OCI-LY3 (cell line): ENCODE results near the gene TRIO.

ENCODE experiments used
- H2AFZ ChIP-seq: fragments of 200-600, 300-600 bp; shearing (Covaris generic); 2 replicates; pipeline ENCODE4 v1.6.0; 2014; ENCODE audit warnings: antibody characterized with exemption, low read depth, low read length
- H3K27ac ChIP-seq: fragments of 200-600, 300-600 bp; sonication (generic); 2 replicates; pipeline ENCODE4 v1.5.1; 2014; ENCODE audit warnings: mild to moderate bottlenecking, low read length, moderate library complexity, mixed read lengths
- H3K27me3 ChIP-seq: fragments of 200-600, 300-600 bp; sonication (generic); 2 replicates; pipeline ENCODE4 v1.6.1; 2014; ENCODE audit warnings: low read depth, low read length, mixed read lengths
- H3K36me3 ChIP-seq: fragments of 200-600, 300-600 bp; sonication (generic); replicated peaks from 2 replicates; pipeline ENCODE3; 2014; ENCODE audit warnings: low read depth, low read length, mixed read lengths
- H3K4me1 ChIP-seq: fragments of 300-600, 200-600 bp; sonication (generic); 2 replicates; pipeline ENCODE4 v1.6.1; 2014; ENCODE audit warnings: low read length, mixed read lengths
- H3K4me2 ChIP-seq: fragments of 200-600, 300-600 bp; sonication (generic); 2 replicates; pipeline ENCODE4 v1.6.1; 2014; ENCODE audit warnings: low read length, mixed read lengths
- H3K4me3 ChIP-seq: fragments of 300-600, 200-600 bp; sonication (generic); 2 replicates; pipeline ENCODE4 v1.5.1; 2014; ENCODE audit warnings: antibody characterized with exemption, mild to moderate bottlenecking, low read length, moderate library complexity
- H3K79me2 ChIP-seq: fragments of 300-600, 200-600 bp; shearing (Covaris generic); 2 replicates; pipeline ENCODE4 v1.6.1; 2014; ENCODE audit warnings: mild to moderate bottlenecking, low read length, mixed read lengths
- H3K9ac ChIP-seq: fragments of 300-600, 200-600 bp; shearing (Covaris generic); 2 replicates; pipeline ENCODE4 v1.6.0; 2014; ENCODE audit warnings: mild to moderate bottlenecking, low read length, moderate library complexity
- H3K9me3 ChIP-seq: fragments of 200-600, 300-600 bp; shearing (Covaris generic); 2 replicates; pipeline ENCODE4 v1.6.1; 2014; ENCODE audit warnings: low read length, mixed read lengths; ENCODE audit not compliant: insufficient read depth
- H4K20me1 ChIP-seq: fragments of 200-600, 300-600 bp; sonication (generic); 2 replicates; pipeline ENCODE4 v1.6.1; 2016; ENCODE audit warnings: low read length, mixed read lengths; ENCODE audit not compliant: insufficient read depth
- CTCF ChIP-seq: fragments of 200-600, 300-600 bp; sonication (generic); IDR thresholded peaks from 2 replicates; pipeline ENCODE4 v1.5.1; 2014; ENCODE audit warnings: antibody characterized with exemption, low read length, low read depth
- EZH2phosphoT487 ChIP-seq: fragments of 200-600 bp; shearing (Covaris generic); IDR thresholded peaks from 2 replicates; pipeline ENCODE4 v1.6.1; 2018; ENCODE audit warnings: antibody characterized with exemption, mixed run types, low read depth

Gene TRIO

GRCh38 chr5:14242447-14242846 lies 99.3 kb downstream of the TRIO start:
- Histone ChIP-seq H3K9ac (no peak overlapping the region), H3K79me2 (no peaks in the 10 kb centered on the region), H3K4me2 (no peak overlapping the region), H3K27ac (no peak overlapping the region), H3K4me3 (no peak overlapping the region), H4K20me1 (no peaks in the 10 kb centered on the region), H3K36me3 (no peaks in the 10 kb centered on the region), H2AFZ (no peak overlapping the region), H3K4me1 (no peaks in the 10 kb centered on the region), H3K27me3 (peaks cover 3% of the 10 kb centered on the region; the same call in 1 of the 2 replicates), H3K9me3 (no peaks in the 10 kb centered on the region)
- no peak for TF ChIP-seq EZH2phosphoT487
- no peak for TF ChIP-seq CTCF

- Histone ChIP-seq H3K27ac (no peak overlapping the region), H3K9ac (no peak overlapping the region), H3K4me3 (no peak overlapping the region), H3K4me1 (no peaks in the 10 kb centered on the region), H3K4me2 (no peak overlapping the region), H3K9me3 (no peaks in the 10 kb centered on the region), H3K79me2 (no peaks in the 10 kb centered on the region), H2AFZ (no peak overlapping the region), H3K36me3 (no peaks in the 10 kb centered on the region), H4K20me1 (no peaks in the 10 kb centered on the region), H3K27me3 (peaks cover 3% of the 10 kb centered on the region; the same call in 1 of the 2 replicates)
- TF ChIP-seq CTCF (no peak), EZH2phosphoT487 (no peak)
These were observed 99.8 kb downstream of the TRIO start for GRCh38 chr5:14242871-14243383.

- peaks cover 3% of the 10 kb centered on the region; the same call in 1 of the 2 replicates for H3K27me3 ChIP-seq
- no peaks in the 10 kb centered on the region for H3K9me3 ChIP-seq
- H3K79me2 ChIP-seq: no peaks in the 10 kb centered on the region
- H3K4me1 ChIP-seq: no peaks in the 10 kb centered on the region
- H3K4me3 ChIP-seq: no peak overlapping the region
- no peak for TF ChIP-seq EZH2phosphoT487
- no peak for TF ChIP-seq CTCF
- no peak overlapping the region for H3K27ac ChIP-seq
- no peak overlapping the region for H3K4me2 ChIP-seq
- no peak overlapping the region for H2AFZ ChIP-seq
- no peak overlapping the region for H3K9ac ChIP-seq
- no peaks in the 10 kb centered on the region for H3K36me3 ChIP-seq
- H4K20me1 ChIP-seq: no peaks in the 10 kb centered on the region
These were observed 100.6 kb downstream of the TRIO start for GRCh38 chr5:14243766-14244165.

GRCh38 chr5:14244721-14245120 lies 101.6 kb downstream of the TRIO start:
- Histone ChIP-seq H4K20me1 (no peaks in the 10 kb centered on the region), H3K79me2 (no peaks in the 10 kb centered on the region), H3K9ac (no peak overlapping the region)

More at GRCh38 chr5:14244721-14245120, 101.6 kb downstream of the TRIO start:
- Histone ChIP-seq H3K36me3 (no peaks in the 10 kb centered on the region), H2AFZ (no peak overlapping the region), H3K9me3 (no peaks in the 10 kb centered on the region), H3K27me3 (peaks cover 3% of the 10 kb centered on the region; the same call in 1 of the 2 replicates), H3K4me2 (no peak overlapping the region), H3K27ac (no peak overlapping the region), H3K4me3 (no peak overlapping the region), H3K4me1 (no peaks in the 10 kb centered on the region)
- no peak for TF ChIP-seq CTCF
- TF ChIP-seq EZH2phosphoT487: no peak
